Uterus (tissue), 4 donors: Measurements from ENCODE around the gene MOB2. TPM values are rescaled to one million over a fixed set of nuclear protein-coding genes. Genes with fewer than 3 reads are reported as not detected.
"Not testable (repeated sequence)": the region's sequence is repeated elsewhere in the genome, so short reads cannot be mapped to it uniquely, and the experiment has no call there.

Experiments
- DNase-seq, 2 donors: peaks; one replicate each; pipeline ENCODE4 v3.0.0-alpha.2; 2019 to 2020
- H3K27ac ChIP-seq, 2 donors: fragments of 200-600 bp; sonication (generic); 1 replicate in 1 of 2; 2 replicates in 1 of 2; pipeline ENCODE4 v1.5.1; 2016 to 2018
- H3K27me3 ChIP-seq, 2 donors: fragments of 200-600 bp; sonication (generic); one replicate each; pipeline ENCODE4 v1.5.1; 2018 to 2019; ENCODE audit warnings: control low read depth in 1 of 2
- H3K36me3 ChIP-seq, 2 donors: fragments of 200-600 bp; sonication (generic); one replicate each; pipeline ENCODE4 v1.5.1; 2019; ENCODE audit warnings: control low read depth in 1 of 2
- H3K4me1 ChIP-seq, 2 donors: fragments of 200-600 bp; sonication (generic); one replicate each; pipeline ENCODE4 v1.5.1; 2018 to 2019; ENCODE audit warnings: control low read depth in 1 of 2
- H3K4me3 ChIP-seq, 2 donors: fragments of 200-600 bp; sonication (generic); 1 replicate in 1 of 2; 2 replicates in 1 of 2; pipeline ENCODE4 v1.5.1; 2018 to 2019; ENCODE audit warnings: mild to moderate bottlenecking in 1 of 2
- H3K9me3 ChIP-seq, 2 donors: fragments of 200-600 bp; sonication (generic); one replicate each; pipeline ENCODE4 v1.5.1; 2019; ENCODE audit warnings: control low read depth in 1 of 2
- POLR2A ChIP-seq, 2 donors: fragments of 450-650 bp; IDR thresholded peaks; one replicate each; pipeline ENCODE4 v1.6.1; 2016; ENCODE audit warnings: antibody characterized with exemption in 2 of 2, mild to moderate bottlenecking in 1 of 2, moderate library complexity in 1 of 2
- intact Hi-C: fragments of 100-400 bp; cut with DNase I; formaldehyde crosslinking; loops from one replicate; pipeline ENCODE4 v1.15.1; 2023; ENCODE audit warnings: low total_unique reads
- total RNA-seq, 4 donors: library from RNA; depleted of rRNA in 3 of 4; stranded (reverse); fragments of >200 nt in 3 of 4; gene quantifications; one replicate each; pipeline versions ENCODE4 v1.1.0 to v1.2.4, GENCODE V29; 2014 to 2023
- TF ChIP-seq, protein P1 (sequence below), 4 experiments: fragments of 200-600 bp in 2 of 4; fragments of 450-650 bp in 2 of 4; sonication (generic) in 2 of 4; IDR thresholded peaks; one replicate each; pipeline ENCODE4 v1.5.1; 2016 to 2019; ENCODE audit warnings: antibody characterized with exemption in 4 of 4, mild to moderate bottlenecking in 2 of 4, moderate library complexity in 1 of 4
- donor health status: DM: yes; HTN: yes; CAD: no.

MOB2 gene
- total RNA-seq, 4 donors from 2014 or later = 17.1 to 72.6 (median 23.6) TPM

DNA sequence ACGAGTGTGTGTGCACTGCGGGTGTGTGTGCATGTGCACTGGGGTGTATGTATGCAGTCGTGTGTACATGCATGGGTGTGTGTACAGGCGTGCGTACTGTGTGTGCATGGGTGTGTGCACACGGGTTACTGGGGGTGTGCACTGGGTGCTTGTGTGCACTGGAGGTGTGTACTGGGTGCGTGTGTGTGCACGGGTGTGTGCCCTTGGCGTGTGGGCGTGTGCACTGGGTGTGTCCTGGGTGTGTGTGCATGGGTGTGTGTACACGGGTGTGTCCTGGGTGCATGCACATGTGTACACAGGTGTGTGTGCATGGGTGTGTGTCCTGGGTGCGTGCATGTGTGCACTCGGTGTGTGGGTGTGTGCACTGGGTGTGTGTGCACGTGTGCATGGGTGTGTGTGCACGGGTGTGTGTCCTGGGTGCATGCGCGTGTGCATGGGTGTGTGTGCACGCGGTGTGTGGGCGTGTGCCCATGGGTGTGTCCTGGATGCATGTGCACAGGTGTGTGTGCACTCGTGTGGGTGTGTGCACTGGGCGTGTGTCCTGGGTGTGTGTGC, 57.7 kb downstream of the MOB2 start:
- Histone ChIP-seq H3K27me3 (no peaks in the 10 kb centered on the region), H3K4me3 (no peak overlapping the region), H3K36me3 (no peaks in the 10 kb centered on the region), H3K9me3 (no peaks in the 10 kb centered on the region), H3K4me1 (no peaks in the 10 kb centered on the region), H3K27ac (no peak overlapping the region)
- no peak for DNase-seq
- TF ChIP-seq, protein P1, sequence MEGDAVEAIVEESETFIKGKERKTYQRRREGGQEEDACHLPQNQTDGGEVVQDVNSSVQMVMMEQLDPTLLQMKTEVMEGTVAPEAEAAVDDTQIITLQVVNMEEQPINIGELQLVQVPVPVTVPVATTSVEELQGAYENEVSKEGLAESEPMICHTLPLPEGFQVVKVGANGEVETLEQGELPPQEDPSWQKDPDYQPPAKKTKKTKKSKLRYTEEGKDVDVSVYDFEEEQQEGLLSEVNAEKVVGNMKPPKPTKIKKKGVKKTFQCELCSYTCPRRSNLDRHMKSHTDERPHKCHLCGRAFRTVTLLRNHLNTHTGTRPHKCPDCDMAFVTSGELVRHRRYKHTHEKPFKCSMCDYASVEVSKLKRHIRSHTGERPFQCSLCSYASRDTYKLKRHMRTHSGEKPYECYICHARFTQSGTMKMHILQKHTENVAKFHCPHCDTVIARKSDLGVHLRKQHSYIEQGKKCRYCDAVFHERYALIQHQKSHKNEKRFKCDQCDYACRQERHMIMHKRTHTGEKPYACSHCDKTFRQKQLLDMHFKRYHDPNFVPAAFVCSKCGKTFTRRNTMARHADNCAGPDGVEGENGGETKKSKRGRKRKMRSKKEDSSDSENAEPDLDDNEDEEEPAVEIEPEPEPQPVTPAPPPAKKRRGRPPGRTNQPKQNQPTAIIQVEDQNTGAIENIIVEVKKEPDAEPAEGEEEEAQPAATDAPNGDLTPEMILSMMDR (IDR thresholded peaks at IDR 0.05) = no peak
- TF ChIP-seq POLR2A (IDR thresholded peaks at IDR 0.05) = no peak
- intact Hi-C loops = no loop called here

DNA sequence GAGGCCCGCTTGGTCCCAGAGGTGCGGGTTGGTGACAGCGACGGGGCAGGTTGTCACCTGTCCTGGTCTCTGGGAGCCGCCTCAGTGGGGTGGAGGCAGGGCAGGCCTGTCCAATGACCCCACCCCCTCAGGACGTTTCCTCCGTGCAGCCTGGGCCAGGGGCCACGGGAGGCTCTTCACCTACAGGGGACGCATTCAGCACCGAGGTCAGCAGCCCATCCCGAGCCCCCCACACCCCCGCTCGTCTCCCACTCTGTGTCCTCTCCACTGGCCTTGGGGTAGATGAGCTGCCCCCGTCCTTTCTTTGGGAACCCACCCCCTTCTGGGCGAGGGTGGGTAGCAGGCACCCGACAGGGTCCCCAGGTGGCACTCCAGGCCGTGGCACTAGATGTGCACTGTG, 61.1 kb downstream of the MOB2 start:
- no peak for DNase-seq
- Histone ChIP-seq H3K9me3 (no peaks in the 10 kb centered on the region), H3K27me3 (no peaks in the 10 kb centered on the region), H3K4me1 (no peaks in the 10 kb centered on the region), H3K27ac (no peak overlapping the region), H3K4me3 (no peak overlapping the region), H3K36me3 (no peaks in the 10 kb centered on the region)
- TF ChIP-seq, protein P1 (IDR thresholded peaks at IDR 0.05) = no peak
- no peak for TF ChIP-seq POLR2A (IDR thresholded peaks at IDR 0.05)
- intact Hi-C loops = no loop called here

DNA sequence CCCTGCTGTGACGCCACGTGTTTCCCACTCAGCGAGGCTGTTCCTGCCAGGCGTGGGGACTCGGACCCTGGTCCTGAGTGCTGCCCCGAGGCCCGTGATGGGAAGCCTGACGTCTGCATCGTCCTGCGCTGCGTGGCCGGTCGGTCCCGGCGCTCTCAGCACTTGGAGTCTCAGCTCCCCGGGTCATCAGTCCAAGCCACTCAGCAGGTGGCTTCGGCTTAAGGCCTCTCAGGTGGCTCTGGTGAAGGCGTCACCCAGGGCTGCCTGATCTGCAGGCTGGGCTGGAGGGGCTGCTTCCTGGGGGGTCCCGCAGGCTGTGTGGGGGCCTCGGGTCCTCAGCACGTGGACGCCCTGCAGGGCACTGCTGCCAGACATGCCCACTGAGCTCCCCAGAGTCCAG, 61.6 kb downstream of the MOB2 start:
- TF ChIP-seq, protein P1 (IDR thresholded peaks at IDR 0.05) = no peak
- no peak for TF ChIP-seq POLR2A (IDR thresholded peaks at IDR 0.05)
- Histone ChIP-seq H3K36me3 (no peaks in the 10 kb centered on the region), H3K27me3 (no peaks in the 10 kb centered on the region), H3K9me3 (peaks cover 0 to under 1% of the 10 kb centered on the region in 2 donors), H3K27ac (no peak overlapping the region), H3K4me3 (no peak overlapping the region), H3K4me1 (no peaks in the 10 kb centered on the region)
- DNase-seq = no peak
- intact Hi-C loops = no loop called here

DNA sequence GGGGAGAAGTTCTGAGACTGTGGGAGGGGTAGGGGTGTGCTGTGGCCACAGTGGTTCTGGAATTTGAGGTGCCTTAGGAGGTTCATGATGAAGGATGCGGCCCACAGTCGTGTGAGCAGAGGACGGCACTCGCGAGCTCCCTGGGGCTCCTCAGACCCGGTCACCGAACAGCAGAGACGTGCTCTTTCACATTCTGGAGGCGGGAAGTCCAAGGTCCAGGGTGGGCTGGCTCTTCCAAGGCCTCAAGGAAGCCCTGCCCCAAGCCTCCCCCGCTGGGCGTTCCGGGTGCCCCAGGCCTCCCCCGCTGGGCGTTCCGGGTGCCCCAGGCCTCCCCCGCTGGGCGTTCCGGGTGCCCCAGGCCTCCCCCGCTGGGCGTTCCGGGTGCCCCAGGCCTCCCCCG, 63.2 kb downstream of the MOB2 start:
- H3K27me3 ChIP-seq, H3K27ac ChIP-seq, H3K4me1 ChIP-seq, intact Hi-C loops, H3K36me3 ChIP-seq, DNase-seq, H3K4me3 ChIP-seq: not testable (repeated sequence)
- peaks cover 0 to 15% of the 10 kb centered on the region in 2 donors for H3K9me3 ChIP-seq

DNA sequence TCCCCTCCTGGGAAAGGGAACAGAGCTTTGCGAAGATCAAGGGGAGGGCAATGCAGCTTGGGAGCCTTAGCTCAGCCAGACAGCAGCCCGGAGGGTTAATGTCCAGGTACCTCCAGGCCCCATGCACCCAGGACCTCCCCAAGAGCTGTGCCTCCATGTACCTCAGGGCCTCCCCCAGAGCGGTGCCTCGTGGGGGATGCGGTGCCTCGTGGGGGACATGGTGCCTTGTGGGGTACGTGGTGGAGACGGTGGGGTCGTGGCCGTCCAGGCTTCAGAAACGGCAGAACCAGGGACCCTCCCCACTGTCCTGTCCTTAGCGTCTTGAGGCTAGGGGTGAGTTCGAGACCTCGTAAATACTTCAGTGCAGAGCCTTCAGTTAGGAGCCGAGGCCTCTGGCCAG, 63.6 kb downstream of the MOB2 start:
- no peak overlapping the region for H3K4me3 ChIP-seq
- DNase-seq = no peak
- TF ChIP-seq, protein P1 (IDR thresholded peaks at IDR 0.05) = no peak
- no peak for TF ChIP-seq POLR2A (IDR thresholded peaks at IDR 0.05)
- H3K9me3 ChIP-seq = peaks cover 0 to 18% of the 10 kb centered on the region in 2 donors
- H3K36me3 ChIP-seq = no peaks in the 10 kb centered on the region
- no peak overlapping the region for H3K27ac ChIP-seq
- H3K4me1 ChIP-seq = no peaks in the 10 kb centered on the region
- no peaks in the 10 kb centered on the region for H3K27me3 ChIP-seq
- intact Hi-C loops = no loop called here

DNA sequence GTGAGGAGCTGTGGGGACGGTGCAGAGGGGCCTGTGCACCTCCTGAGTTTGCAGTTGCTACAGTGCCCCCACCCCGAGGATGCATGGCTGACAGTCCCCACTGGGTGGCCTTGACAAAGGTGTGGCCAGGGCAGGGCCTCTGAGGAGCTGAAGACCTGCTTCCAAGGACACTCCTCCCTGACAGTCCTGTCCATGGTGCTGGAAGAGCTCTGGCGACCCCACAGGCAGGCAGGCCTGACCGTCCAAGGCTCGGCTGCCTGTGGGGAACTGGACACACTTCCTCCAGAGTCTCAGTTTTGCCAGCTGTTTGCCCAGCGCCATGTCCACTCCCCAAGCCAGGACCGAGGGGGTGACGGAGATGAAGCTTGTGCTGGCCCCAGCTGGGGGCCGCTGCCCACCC, 64.1 kb downstream of the MOB2 start:
- H3K27ac ChIP-seq = no peak overlapping the region
- no peak for DNase-seq
- TF ChIP-seq, protein P1 (IDR thresholded peaks at IDR 0.05) = no peak
- TF ChIP-seq POLR2A (IDR thresholded peaks at IDR 0.05) = no peak
- H3K36me3 ChIP-seq = no peaks in the 10 kb centered on the region
- no peaks in the 10 kb centered on the region for H3K27me3 ChIP-seq
- H3K4me1 ChIP-seq = no peaks in the 10 kb centered on the region
- intact Hi-C loops = no loop called here
- H3K9me3 ChIP-seq = peaks cover 0 to 22% of the 10 kb centered on the region in 2 donors
- H3K4me3 ChIP-seq = no peak overlapping the region
